Measurements from ENCODE around the gene TNFSF9. TPM values are rescaled to one million over a fixed set of nuclear protein-coding genes. Genes with fewer than 3 reads are reported as not detected.

TNFSF9 gene
- 1.3 TPM in 1 of 2 replicates, not detected in the other for total RNA-seq

GRCh38 chr19:6530386-6531162 is at the start of gene TNFSF9:
TSS of gene TNFSF9 (plus strand) at chr19:6531026. CDS start at chr19:6531037, 11 bp downstream.

GRCh38 chr19:6481541-6482342 is 49.1 kb upstream of the TNFSF9 start, which contains the start of gene DENND1C:
TSS of gene DENND1C (minus strand) at chr19:6481787. CDS start at chr19:6481695, 92 bp downstream.

GRCh38 chr19:6501740-6502648 is 28.8 kb upstream of the TNFSF9 start, which contains the start of gene TUBB4A:
TSS of gene TUBB4A (minus strand) at chr19:6502309. CDS start at chr19:6502212, 97 bp downstream.

Other genes starting within 250 kb of the TNFSF9 start
- gene ACER1, start 197.4 kb upstream of the TNFSF9 start, total RNA-seq, result not detected in 2 replicates
- 128 and 177 TPM in 2 replicates for gene CLPP, start 169.5 kb upstream of the TNFSF9 start, total RNA-seq
- gene ALKBH7, start 158.2 kb upstream of the TNFSF9 start, total RNA-seq, result 67.6 and 91.1 TPM in 2 replicates
- gene PSPN, start 155.1 kb upstream of the TNFSF9 start, total RNA-seq, result 0.26 and 1.4 TPM in 2 replicates
- 37.9 and 71.2 TPM in 2 replicates for gene GTF2F1, start 137.9 kb upstream of the TNFSF9 start, total RNA-seq
- gene KHSRP, start 106.2 kb upstream of the TNFSF9 start, total RNA-seq, result 182 and 196 TPM in 2 replicates
- not detected in 2 replicates for gene SLC25A41, start 97.3 kb upstream of the TNFSF9 start, total RNA-seq
- 34.1 and 79.8 TPM in 2 replicates for gene SLC25A23, start 71.2 kb upstream of the TNFSF9 start, total RNA-seq
- gene CRB3, start 66.8 kb upstream of the TNFSF9 start, total RNA-seq, result 1.7 TPM in 1 of 2 replicates, not detected in the other
- gene DENND1C, start 49.2 kb upstream of the TNFSF9 start, total RNA-seq, result not detected in 2 replicates
- gene TUBB4A, start 28.7 kb upstream of the TNFSF9 start, total RNA-seq, result not detected in 2 replicates
- not detected in 2 replicates for gene CD70, start 60.1 kb downstream of the TNFSF9 start, total RNA-seq
- gene TNFSF14, start 139.1 kb downstream of the TNFSF9 start, total RNA-seq, result not detected in 2 replicates
- 45.8 and 56.1 TPM in 2 replicates for gene C3, start 189.6 kb downstream of the TNFSF9 start, total RNA-seq
- gene GPR108, start 206.6 kb downstream of the TNFSF9 start, total RNA-seq, result 36.1 and 54.3 TPM in 2 replicates
- gene TRIP10, start 208.7 kb downstream of the TNFSF9 start, total RNA-seq, result 50.2 and 73.9 TPM in 2 replicates
- gene SH2D3A, start 236.4 kb downstream of the TNFSF9 start, total RNA-seq, result 4.5 TPM in 1 of 2 replicates, not detected in the other
- 1.0 TPM in 1 of 2 replicates, not detected in the other for gene VAV1, start 241.7 kb downstream of the TNFSF9 start, total RNA-seq